Stimulated activated CD4-positive, alpha-beta T cell treated with anti-CD3 and anti-CD28 coated beads, Interleukin-2, amount 100 ng/mL, for 4 hours (primary cell): ENCODE results near the gene SRRM1.
"Not testable (repeated sequence)": the region's sequence is repeated elsewhere in the genome, so short reads cannot be mapped to it uniquely, and the experiment has no call there.

Experiments used
- DNase-seq: peaks from one replicate; pipeline ENCODE4 v3.0.0-alpha.2; 2020; ENCODE audit warnings: low read depth

SRRM1 gene

DNA sequence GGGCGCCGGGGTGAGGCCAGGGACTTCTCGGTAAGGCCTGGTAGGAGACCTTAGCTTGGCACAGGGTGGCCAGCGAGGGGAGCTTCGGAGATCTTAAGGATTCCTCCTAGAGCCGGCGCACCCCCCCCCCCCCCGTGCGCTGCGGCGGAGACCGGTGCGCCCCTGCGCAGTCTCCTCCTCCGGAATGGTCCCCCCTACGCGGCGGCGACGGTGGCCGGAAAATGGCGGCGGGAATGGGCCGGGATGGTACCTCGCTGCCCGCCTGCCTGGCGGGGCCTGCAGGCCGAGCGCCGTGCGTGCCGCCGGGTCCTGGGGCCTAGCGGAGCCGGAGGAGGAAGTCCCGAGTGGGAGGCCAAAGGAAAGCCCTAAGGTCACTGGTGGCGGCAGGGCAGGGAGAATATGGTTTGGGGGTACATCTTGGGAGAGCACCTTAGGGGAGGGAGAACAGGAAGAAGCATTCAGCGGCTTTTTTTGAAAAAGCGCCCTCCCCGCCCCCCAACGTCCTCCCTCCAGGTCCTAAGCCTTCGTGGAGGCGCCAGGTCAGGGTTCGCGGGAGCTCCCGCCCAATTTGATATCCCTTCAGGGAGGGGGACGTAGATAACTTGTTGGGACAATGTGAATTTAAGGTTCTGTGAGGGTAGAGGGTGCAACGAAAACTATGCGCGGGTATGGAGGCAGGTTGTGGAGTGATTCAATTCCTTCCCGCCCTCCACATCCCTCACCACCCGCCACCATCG lies 429 bp downstream of the SRRM1 start:
- no peak for DNase-seq

DNA sequence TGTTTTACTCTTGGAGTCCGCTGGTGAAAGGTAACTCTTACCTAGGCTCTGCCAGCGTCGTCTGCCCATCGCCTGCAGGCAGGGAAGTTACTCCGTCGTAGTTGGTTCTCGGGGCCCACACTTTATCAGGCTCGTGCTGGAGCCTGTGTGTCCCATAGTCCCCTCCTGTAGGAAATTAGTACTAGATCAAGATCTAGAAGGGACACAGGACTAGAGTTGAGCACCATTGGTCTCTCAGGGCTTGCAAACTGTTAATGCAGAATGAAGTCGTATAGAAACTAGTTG lies 940 bp downstream of the SRRM1 start:
- no peak for DNase-seq

DNA sequence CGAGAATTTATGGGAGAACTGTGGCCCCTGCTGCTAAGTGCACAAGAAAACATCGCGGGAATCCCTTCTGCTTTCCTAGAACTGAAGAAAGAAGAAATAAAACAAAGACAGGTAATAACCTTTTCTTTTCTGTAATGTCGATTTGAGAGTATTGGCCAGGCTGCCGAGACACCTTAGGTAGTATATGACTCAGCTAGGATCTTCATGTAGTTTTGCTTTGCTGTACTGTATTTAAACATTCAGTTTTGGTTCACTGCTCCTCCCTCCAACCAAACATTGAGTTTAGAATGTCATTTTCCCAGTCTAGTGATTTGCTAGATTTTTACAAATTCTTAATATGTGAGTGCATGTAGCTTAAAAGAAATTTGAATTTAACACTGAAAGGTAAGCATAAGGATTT lies 5.8 kb downstream of the SRRM1 start:
- DNase-seq = no peak

DNA sequence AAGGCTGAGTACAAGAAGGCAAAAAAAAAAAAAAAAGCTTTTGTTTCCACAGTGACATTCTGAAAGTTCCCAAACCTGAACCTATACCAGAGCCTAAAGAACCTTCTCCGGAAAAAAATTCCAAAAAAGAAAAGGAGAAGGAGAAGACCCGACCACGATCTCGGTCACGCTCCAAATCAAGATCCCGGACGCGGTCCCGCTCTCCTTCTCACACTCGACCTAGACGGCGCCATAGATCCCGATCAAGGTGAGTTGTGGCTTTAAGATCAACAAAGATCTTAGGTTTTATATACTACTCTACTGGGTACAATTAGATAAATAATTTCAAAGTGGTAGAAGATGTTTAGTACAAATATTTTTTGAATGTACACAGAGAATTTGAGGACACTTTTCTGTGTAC lies 9.3 kb downstream of the SRRM1 start:
- no peak for DNase-seq

DNA sequence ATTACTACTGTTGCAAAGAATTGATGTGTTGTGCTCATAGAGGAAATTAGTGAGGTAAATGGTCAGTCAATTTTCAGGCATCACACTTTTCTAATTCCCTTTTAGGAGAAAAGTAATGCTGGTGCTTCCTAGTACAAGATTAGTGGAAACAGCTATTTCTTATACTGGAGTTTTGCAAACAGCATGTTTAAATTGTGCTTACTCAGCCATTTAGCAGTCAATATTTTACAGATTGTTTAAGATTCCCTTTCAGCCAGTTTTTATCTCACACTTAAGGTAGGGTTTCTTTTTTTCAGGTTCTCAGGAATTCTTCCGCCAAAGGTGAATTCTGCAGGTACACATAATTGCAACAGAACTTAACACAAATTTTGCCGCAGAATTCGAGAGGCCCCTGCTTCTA lies 10.9 kb downstream of the SRRM1 start:
- no peak for DNase-seq

DNA sequence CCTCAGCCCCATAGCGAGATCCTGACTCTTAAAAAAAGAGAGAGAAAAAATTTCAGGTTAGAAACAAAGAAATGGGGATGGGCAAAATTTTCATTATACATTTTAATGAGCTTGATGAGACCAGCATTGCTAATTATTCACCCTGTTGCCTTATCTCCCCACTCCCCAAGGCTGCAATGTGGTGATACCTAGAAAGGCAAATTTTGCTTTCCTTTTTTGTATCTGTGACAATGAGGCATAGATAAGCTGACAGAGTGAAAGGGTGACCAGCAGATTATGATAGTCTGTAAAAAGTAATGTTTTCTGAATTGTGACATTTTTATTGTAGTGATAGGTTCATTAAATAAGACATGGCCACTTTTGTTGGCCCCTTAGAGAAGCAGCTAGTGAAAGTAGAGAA lies 12.9 kb downstream of the SRRM1 start:
- no peak for DNase-seq

DNA sequence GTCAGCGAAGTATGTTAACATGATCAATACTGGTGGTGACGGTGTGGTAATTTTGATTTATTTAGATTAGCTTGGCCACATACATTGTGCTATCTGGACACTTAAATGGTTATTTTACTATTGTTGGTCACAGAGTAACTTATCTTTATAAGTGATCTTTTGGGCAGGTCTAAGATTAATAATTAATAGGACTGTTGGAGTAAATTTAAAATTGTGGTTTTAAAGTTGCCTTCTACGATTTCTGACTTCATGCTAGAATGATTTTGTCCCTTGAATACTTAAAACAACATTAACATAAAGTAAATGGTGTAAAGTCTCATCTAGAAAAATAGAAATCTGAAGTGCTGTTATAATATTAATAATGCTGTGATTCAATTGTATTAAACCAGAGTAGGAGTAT lies 14.7 kb downstream of the SRRM1 start:
- no peak for DNase-seq

DNA sequence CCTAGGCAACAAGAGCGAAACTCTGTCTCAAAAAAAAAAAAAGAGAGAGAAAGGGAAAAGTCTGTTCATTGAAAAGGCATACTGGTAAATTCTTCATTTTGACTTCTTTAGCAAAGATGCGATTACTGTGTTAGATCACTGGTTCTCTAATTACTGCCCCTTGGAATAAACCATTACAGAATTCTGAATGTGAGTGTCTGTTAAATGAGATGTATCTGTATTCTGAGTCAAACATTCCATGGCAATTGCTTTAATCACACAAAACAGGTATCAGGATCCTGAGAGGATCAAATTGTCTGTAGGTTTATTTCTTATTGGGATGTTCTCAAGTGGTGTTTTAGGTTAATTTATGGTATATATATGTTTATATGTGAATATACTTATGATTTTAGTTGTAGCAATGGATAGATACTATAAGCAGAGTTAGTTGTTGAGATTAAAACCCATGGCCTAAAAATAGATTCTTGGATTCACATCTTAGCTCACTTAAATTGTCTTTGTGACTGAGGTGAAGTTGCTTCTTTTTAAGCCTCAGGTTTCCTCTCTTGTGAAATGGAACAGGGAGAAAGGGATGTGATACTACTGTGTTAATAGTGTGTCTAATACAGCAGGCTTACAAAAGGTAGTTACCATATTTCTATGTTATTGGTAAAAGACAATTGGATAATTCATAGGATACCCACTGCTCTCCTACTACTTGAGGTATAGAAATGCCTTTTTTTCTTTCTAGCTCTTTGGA lies 16.2 kb downstream of the SRRM1 start:
- no peak for DNase-seq

DNA sequence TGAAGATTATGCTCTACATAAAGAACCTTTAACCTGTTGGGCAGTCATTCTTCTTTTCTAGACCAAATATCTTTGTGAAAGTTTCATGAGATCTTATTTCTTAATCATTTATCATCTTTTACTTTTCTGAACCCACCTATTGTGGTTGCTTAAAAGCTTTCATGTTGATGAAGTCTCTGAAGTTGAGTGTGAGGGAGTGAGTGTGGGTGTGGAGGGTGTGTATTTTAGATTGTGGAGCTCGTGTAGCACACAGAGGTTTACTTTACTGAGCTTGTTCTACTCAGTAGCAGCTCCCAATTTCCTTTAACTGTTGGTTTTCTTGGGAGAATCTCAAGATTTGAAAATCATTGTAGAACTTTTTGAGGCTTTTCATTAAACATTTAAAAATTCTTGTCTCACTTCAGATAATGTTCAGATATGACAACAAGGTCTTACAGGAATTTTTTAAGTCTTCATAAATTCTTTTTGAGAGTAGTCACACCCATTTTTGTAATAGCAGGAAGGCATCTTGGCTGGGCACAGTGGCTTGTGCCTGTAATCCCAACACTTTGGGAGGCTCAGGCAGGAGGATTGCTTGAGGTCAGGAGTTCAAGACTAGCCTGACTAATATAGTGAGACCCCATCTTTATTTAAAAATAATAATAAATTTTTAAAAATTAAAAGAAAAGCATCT lies 17.0 kb downstream of the SRRM1 start:
- DNase-seq = no peak

DNA sequence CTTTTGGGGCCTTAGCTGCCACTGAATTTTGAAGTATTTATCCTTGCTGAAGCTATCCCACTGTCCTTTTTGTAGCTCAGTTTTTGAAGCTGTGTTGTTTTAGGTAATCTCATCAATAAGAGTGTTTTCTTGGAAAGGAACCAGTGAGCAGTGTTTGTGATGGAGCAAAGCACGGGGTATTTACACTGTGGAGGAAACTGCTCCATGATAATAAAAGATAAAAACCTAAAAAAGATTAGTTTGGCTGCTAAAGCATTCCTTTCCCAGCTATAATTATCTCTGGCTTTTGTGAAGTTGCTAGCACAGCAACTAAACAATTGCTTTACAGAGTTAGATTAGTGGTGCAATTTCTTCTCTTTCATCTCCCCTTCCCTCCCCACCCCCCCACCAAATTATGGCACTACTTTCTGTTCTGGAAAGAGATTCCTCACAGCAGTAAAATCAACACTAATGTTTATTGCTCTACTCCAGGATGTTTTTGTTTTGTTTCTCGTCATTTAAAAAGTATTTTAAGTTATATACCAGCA lies 21.5 kb downstream of the SRRM1 start:
- DNase-seq = no peak

DNA sequence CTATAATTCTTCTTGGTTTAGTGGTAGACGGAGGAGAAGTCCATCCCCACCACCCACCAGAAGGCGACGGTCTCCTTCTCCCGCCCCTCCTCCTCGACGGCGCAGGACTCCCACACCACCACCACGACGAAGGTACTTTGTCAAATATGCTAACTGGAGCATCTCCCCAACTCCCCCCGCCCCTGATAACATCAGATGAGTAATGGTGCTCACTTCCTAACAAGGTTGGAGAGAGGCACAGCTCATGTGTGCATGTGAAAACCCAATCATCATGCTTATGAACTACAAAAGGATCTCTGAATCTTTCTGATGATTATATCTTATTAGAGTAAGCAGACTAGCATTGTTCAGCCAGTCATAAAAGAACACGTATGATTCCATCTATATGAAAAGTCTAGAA lies 23.7 kb downstream of the SRRM1 start:
- no peak for DNase-seq

DNA sequence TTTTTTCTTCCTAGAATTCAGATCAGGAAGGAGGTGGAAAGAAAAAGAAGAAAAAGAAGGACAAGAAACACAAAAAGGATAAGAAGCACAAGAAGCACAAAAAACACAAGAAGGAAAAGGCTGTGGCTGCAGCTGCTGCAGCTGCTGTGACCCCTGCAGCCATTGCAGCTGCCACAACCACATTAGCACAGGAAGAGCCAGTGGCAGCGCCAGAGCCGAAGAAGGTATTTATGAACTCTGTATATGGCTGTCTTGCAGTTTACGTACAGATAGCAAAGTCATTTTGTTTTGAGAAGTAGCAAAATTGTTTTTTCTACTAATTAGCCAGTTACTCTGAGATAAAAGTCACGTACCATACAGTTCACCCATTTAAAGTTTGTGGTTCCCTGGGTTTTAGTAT lies 28.3 kb downstream of the SRRM1 start:
- not testable (repeated sequence) for DNase-seq

DNA sequence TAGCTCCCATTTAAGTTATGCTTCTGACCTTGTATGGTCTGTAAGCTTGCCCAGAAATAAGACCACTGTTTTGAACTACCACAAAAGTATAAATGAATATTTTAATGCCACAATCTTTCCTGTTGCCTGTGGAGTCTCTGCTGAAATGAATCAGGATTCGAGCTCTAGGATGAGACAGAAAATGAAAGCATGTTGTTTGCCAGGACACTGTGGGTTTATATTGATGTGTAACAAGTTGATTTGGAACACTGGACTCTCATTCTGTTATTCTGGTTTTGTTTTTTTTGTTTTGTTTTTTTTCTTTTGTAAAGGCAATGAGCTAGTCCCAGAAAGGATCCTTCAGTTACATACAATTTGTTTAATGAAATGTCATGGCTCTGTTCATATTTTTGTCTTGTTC lies 29.6 kb downstream of the SRRM1 start:
- not testable (repeated sequence) for DNase-seq

DNA sequence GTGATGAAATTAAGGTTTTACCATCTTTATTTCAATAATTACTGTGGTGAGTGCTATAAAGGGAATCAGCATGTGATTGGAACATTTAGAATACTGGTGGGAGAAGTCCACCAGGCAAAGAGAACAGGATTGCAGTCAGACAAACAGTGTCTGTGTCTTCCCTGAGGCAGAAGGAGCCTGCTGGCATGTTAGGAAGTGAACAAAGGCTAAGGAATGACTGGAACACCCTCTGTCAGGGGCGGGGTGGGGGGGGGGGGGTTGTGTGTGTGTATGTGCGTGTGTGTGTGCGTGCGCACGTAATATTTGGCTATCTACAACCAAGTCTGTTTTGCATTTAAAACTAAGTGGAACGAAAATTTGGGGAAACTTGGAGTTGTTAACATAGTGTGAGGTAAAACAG lies 30.2 kb downstream of the SRRM1 start:
- DNase-seq = no peak

DNA sequence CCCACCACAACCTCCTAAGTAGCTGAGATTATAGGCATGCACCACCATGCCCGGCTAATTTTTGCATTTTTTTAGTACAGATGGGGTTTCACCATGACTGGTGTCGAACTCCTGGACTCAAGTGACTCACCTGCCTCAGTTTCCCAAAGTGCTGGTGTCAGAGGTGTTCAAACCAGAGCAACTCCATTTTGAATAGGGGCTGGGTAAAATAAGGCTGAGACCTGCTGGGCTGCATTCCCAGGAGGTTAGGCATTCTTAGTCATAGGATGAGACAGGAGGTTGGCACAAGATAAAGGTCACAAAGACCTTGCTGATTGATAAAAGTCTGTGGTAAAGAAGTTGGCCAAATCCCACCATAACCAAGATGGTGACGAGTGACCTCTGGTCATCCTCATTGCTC lies 35.3 kb downstream of the SRRM1 start:
- DNase-seq = not testable (repeated sequence)

DNA sequence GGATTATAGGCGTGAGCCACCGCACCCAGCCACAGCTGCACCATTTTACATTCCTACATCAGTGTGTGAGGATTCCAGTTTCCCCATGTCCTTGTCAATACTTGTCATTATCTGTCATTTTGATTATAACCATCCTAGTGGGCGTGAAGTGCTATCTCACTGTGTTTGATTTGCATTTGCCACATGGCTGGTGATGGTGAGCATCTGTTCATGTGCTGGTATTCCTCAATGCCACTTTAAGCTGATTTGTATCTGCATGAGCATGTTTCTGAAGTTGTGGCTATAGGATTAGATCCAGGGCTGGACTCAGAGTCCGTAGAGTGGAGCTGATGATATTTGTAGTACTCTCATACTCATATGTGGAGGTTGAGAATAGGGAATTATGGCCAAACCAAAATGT lies 36.6 kb downstream of the SRRM1 start:
- no peak for DNase-seq

DNA sequence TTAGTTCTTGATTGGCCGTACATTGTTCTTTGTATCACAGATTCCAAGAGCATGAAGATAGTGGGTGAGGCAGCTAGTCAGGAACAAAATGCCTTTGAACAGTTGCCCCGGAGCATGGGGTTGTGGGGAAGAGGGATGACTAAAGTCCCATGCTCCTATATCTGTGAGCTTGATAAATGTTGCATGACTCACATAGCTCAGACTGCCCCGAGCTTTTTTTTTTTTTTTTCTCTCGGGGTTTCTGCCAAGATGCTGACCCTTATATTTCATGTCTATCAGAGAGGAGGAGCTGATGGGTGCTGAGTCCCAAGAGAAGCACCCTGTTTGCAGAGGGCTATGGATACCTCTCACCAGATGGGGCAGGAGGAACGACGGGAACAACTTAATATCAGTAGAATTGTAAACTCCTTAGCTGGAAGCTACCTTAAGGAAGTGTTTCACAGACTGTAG lies 40.6 kb downstream of the SRRM1 start:
- no peak for DNase-seq

DNA sequence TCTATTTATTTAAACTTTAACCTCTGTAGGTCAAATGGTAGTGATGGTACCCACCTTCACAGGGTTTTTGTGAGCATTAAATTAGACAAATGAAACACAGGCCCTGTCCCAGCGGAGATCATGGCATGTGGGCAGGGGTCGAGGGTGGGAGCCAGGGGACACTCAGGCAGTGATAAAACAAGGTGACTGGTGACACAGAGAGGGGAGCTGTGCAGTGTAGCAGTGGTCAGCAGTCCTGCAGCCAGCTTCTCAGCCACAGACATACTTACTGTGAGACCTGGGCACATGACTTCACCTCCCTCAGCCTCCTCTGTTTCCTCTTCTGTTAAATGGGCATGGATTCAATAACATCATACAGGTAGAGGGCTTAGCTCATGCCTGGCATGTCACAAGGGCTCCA lies 44.9 kb downstream of the SRRM1 start:
- no peak for DNase-seq

DNA sequence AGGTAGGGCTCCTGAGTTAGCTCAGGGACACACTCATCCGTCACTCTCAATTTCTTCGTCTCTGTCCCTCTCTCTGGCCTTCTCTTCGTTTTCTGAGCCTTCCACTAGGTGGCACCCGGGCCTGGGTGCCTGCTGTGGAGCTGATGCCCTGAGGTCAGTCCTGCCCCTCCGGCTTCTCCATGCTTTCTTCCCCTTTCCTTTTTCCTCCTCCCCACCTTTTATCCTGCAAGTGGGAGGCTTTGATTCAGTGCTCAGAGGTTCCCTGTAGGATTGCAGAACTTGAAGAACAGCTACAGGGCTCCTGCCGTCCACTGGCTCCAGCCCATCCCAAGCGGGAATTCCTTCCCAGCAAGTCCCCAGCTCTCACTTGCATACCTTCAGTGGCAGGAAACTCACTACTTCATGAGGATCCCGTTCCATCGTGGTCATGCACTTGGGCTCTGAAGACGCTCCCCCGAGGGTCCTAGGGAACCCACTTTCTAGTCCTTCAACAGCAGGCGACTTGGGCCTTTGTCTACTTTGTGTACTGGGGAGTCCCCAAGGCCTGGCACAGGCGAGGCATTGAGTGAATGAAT lies 45.6 kb downstream of the SRRM1 start:
- DNase-seq = peak; percentile 44

DNA sequence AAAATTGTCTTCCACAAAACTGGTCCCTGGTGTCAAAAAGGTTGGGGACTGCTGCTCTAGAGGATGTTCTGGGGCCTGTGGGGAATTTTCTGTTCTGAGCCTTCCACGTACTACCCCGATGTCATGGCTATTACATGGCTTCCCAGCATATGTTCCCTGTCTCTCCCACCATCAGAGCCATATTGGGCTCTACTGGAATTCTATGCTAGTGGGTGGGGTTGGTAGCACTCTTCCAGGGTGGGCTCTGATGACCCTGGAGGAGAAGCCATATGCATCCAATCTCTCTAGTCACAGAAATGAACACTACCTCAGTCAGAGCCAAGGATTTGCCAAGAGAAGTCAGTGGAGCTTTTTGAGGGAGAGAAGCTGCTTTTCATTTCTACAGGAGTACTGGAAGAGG lies 47.9 kb downstream of the SRRM1 start:
- no peak for DNase-seq

DNA sequence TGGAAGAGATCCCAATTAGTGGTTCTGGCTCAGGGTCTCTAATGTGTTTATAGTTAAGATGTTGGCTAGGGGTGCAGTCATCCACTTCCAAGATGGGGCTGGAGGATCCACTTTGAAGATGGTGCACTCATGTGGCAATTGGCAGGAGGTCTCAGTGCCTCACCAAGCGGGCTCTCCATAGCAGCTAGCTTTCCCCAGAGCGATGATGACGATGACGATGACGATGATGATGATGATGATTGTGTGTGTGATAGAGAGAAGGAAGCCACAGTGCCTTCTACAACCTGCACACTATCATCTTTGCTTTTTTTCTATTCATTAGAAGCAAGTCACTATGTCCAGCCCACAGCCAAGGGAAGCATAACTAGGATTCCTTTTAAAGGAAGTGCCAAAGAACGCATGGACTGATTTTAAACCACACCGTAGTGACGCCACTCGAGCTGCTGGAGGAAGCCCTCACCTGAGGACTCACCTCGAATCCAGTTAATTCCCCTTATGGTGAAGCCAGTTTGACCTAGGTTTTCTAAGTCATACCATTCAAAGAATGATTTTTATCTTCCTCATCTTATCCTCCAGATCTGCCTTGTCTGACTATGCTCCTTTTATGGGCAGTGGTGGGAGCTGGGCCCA lies 49.4 kb downstream of the SRRM1 start:
- DNase-seq = no peak

DNA sequence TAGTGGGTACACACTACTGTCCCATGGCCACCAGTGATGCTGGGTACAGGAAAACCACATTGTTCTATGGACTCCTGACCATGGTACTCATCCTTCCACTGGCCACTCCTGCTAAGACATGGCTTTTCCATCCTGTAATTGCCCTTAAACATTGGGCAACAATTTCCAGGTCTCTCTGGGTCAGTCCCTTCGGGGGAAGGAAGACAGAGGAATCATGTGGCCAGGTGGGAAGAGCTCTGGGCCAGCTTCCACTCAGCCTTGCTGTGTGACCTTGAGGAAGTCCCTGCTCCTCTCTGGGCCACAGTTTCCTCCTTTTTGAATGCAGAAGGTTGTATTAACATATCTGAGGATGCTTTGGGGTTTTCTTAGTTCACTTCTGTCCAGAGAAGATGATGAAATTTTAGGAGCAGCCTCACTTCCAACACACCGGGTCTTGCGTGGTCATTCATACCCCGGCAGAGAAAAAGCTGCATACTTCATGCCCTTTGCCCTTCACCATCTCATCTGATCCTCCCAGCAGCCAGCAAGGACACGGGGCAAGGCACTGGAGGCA lies 50.8 kb downstream of the SRRM1 start:
- no peak for DNase-seq
